Uterus (tissue), 4 donors: ENCODE measurements around the gene FAM43B. TPM values are rescaled to one million over a fixed set of nuclear protein-coding genes. Genes with fewer than 3 reads are reported as not detected.

Source experiments
- DNase-seq, 2 donors: peaks; one replicate each; pipeline ENCODE4 v3.0.0-alpha.2; 2019 to 2020
- H3K27ac ChIP-seq, 2 donors: fragments of 200-600 bp; sonication (generic); 1 replicate in 1 of 2; 2 replicates in 1 of 2; pipeline ENCODE4 v1.5.1; 2016 to 2018
- H3K27me3 ChIP-seq, 2 donors: fragments of 200-600 bp; sonication (generic); one replicate each; pipeline ENCODE4 v1.5.1; 2018 to 2019; ENCODE audit warnings: control low read depth in 1 of 2
- H3K36me3 ChIP-seq, 2 donors: fragments of 200-600 bp; sonication (generic); one replicate each; pipeline ENCODE4 v1.5.1; 2019; ENCODE audit warnings: control low read depth in 1 of 2
- H3K4me1 ChIP-seq, 2 donors: fragments of 200-600 bp; sonication (generic); one replicate each; pipeline ENCODE4 v1.5.1; 2018 to 2019; ENCODE audit warnings: control low read depth in 1 of 2
- H3K4me3 ChIP-seq, 2 donors: fragments of 200-600 bp; sonication (generic); 1 replicate in 1 of 2; 2 replicates in 1 of 2; pipeline ENCODE4 v1.5.1; 2018 to 2019; ENCODE audit warnings: mild to moderate bottlenecking in 1 of 2
- H3K9me3 ChIP-seq, 2 donors: fragments of 200-600 bp; sonication (generic); one replicate each; pipeline ENCODE4 v1.5.1; 2019; ENCODE audit warnings: control low read depth in 1 of 2
- CTCF ChIP-seq, 4 experiments: fragments of 200-600 bp in 2 of 4; fragments of 450-650 bp in 2 of 4; sonication (generic) in 2 of 4; IDR thresholded peaks; one replicate each; pipeline ENCODE4 v1.5.1; 2016 to 2019; ENCODE audit warnings: antibody characterized with exemption in 4 of 4, mild to moderate bottlenecking in 2 of 4, moderate library complexity in 1 of 4
- POLR2A ChIP-seq, 2 donors: fragments of 450-650 bp; IDR thresholded peaks; one replicate each; pipeline ENCODE4 v1.6.1; 2016; ENCODE audit warnings: antibody characterized with exemption in 2 of 2, mild to moderate bottlenecking in 1 of 2, moderate library complexity in 1 of 2
- intact Hi-C: fragments of 100-400 bp; cut with DNase I; formaldehyde crosslinking; loops from one replicate; pipeline ENCODE4 v1.15.1; 2023; ENCODE audit warnings: low total_unique reads
- total RNA-seq, 4 donors: library from RNA; depleted of rRNA in 3 of 4; stranded (reverse); fragments of >200 nt in 3 of 4; gene quantifications; one replicate each; pipeline versions ENCODE4 v1.1.0 to v1.2.4, GENCODE V29; 2014 to 2023
- donor health status: DM: yes; HTN: yes; CAD: no.

Gene FAM43B
- total RNA-seq, 4 donors from 2014 or later, result 1.5 to 2.3 (median 2.2) TPM; not detected in 1

DNA sequence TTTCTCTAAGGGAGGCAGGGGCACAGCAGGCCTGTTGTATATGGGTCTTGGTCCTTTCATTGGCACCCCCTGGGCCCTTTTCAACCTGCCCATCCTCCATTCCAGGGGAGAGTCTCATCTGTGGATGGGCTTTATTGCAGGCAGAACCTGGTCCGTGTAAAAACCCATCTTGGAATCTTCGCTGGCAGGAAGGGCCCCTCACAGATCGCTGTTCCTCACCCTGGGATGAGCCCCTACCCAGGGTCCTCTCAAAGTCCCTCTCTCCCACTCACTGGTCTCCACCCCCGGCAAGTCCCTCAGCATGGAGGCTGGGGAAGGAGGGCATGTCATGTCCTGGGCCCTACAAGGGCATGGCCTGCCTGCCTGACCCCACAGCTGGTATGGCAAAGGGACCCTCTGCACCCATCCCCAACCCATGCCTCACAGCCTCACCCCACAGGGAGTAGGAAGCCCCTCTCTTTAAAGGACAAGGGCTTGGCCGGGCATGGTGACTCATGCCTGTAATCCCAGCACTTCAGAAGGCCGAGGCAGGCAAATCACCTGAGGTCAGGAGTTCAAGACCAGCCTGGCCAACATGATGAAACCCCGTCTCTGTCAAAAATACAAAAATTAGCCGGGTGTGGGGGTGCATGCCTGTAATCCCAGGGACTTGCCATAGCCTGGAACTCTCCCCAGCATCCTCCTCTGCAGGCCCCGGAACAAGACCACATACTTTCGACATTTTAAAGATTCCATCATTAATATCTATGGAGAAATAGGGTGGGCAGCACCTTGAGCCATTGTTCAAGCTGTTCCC is 23.4 kb downstream of the FAM43B start:
- Histone ChIP-seq H3K27me3 (no peaks in the 10 kb centered on the region), H3K36me3 (no peaks in the 10 kb centered on the region), H3K4me1 (no peaks in the 10 kb centered on the region), H3K27ac (no peak overlapping the region), H3K9me3 (no peaks in the 10 kb centered on the region), H3K4me3 (no peak overlapping the region)
- intact Hi-C loops, result no loop called here
- DNase-seq, result no peak
- TF ChIP-seq CTCF (IDR thresholded peaks at IDR 0.05) (no peak), POLR2A (IDR thresholded peaks at IDR 0.05) (no peak)

GRCh38 chr1:20578062-20578461 is 25.7 kb downstream of the FAM43B start:
- no peak overlapping the region for H3K27ac ChIP-seq
- no peaks in the 10 kb centered on the region for H3K27me3 ChIP-seq
- no peak for TF ChIP-seq POLR2A (IDR thresholded peaks at IDR 0.05)
- DNase-seq, result no peak
- H3K9me3 ChIP-seq, result no peaks in the 10 kb centered on the region
- H3K36me3 ChIP-seq, result no peaks in the 10 kb centered on the region
- intact Hi-C loops, result no loop called here
- no peak overlapping the region for H3K4me3 ChIP-seq
- H3K4me1 ChIP-seq, result no peaks in the 10 kb centered on the region

DNA sequence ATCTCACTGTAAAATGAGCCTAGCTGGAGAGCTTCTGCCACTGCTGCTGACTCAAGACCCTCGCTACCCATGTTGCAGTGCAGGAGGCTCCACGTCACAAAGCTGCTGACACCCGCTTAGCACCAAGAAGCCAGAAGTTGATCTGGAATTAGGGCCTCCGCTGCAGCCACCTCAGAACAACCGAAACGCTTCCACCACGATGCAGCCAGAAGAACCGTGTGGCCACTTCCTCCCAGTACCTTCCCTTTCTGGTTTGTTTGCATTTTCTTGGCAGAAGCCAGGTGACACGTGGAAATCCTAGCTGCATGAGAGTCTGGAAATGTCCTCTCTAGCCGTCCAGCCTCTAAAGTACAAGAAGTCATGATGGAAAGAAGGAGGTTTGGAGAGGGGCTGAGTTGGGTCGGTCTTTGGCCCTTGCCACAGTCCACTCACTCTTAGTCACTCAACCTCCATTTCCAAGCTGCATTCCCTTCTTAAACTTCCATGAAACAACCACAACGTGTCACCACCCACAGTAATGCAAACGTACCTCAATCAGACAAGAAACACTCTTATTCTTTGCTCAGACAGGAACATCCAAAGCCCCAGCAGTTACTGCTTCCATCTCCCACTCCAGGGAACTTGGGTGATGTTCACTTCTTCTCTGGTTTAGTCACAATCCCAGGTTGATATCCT is 26.5 kb downstream of the FAM43B start:
- no peak overlapping the region for H3K4me3 ChIP-seq
- H3K4me1 ChIP-seq, result no peaks in the 10 kb centered on the region
- H3K27me3 ChIP-seq, result no peaks in the 10 kb centered on the region
- no peak overlapping the region for H3K27ac ChIP-seq
- no peak for DNase-seq
- H3K9me3 ChIP-seq, result no peaks in the 10 kb centered on the region
- TF ChIP-seq CTCF (IDR thresholded peaks at IDR 0.05) (no peak), POLR2A (IDR thresholded peaks at IDR 0.05) (no peak)
- no peaks in the 10 kb centered on the region for H3K36me3 ChIP-seq
- intact Hi-C loops, result no loop called here

GRCh38 chr1:20584890-20585289 is 32.5 kb downstream of the FAM43B start:
- Histone ChIP-seq H3K27me3 (no peaks in the 10 kb centered on the region), H3K4me3 (no peak overlapping the region), H3K9me3 (no peaks in the 10 kb centered on the region), H3K36me3 (no peaks in the 10 kb centered on the region), H3K4me1 (peaks cover 0 to 5% of the 10 kb centered on the region in 2 donors), H3K27ac (no peak overlapping the region)
- intact Hi-C loops, result no loop called here
- no peak for DNase-seq
- no peak for TF ChIP-seq POLR2A (IDR thresholded peaks at IDR 0.05)

GRCh38 chr1:20586953-20587660 is 34.7 kb downstream of the FAM43B start:
- Histone ChIP-seq H3K4me3 (no peak overlapping the region), H3K27ac (peak overlapping the region in 1 of 2 donors; percentile 34), H3K36me3 (no peaks in the 10 kb centered on the region), H3K4me1 (peaks cover 0 to 5% of the 10 kb centered on the region in 2 donors), H3K9me3 (no peaks in the 10 kb centered on the region), H3K27me3 (no peaks in the 10 kb centered on the region)
- intact Hi-C loops, result no loop called here
- peak in 1 of 2 donors; percentile 17 for DNase-seq
- no peak for TF ChIP-seq CTCF (IDR thresholded peaks at IDR 0.05)
- no peak for TF ChIP-seq POLR2A (IDR thresholded peaks at IDR 0.05)

GRCh38 chr1:20587661-20588053 is 35.3 kb downstream of the FAM43B start:
- intact Hi-C loops, result no loop called here
- Histone ChIP-seq H3K27me3 (no peaks in the 10 kb centered on the region), H3K4me3 (no peak overlapping the region), H3K27ac (peak overlapping the region in 1 of 2 donors; percentile 34), H3K9me3 (no peaks in the 10 kb centered on the region), H3K4me1 (peaks cover 0 to 5% of the 10 kb centered on the region in 2 donors), H3K36me3 (no peaks in the 10 kb centered on the region)
- TF ChIP-seq CTCF (IDR thresholded peaks at IDR 0.05) (no peak), POLR2A (IDR thresholded peaks at IDR 0.05) (no peak)
- peak in 1 of 2 donors; percentile 22 for DNase-seq
